Loucy (cell line): Measurements from ENCODE around the gene CDHR5.

Source experiments
- H2AFZ ChIP-seq: fragments of 200-600 bp; sonication (generic); 2 replicates; pipeline ENCODE4 v1.6.0; 2016; ENCODE audit warnings: antibody characterized with exemption, mild to moderate bottlenecking, low read length, moderate library complexity
- H3F3A ChIP-seq: fragments of 200-600 bp; 2 replicates; pipeline ENCODE4 v1.6.0; 2016; ENCODE audit warnings: antibody characterized with exemption, low read depth, mild to moderate bottlenecking
- H3K27me3 ChIP-seq: fragments of 200-600 bp; sonication (generic); 2 replicates; pipeline ENCODE4 v1.6.1; 2014; ENCODE audit warnings: low read length, mild to moderate bottlenecking; ENCODE audit not compliant: insufficient read depth, poor library complexity, severe bottlenecking
- H3K36me3 ChIP-seq: fragments of 200-600 bp; sonication (generic); 2 replicates; pipeline ENCODE4 v1.6.1; 2016; ENCODE audit warnings: low read length; ENCODE audit not compliant: insufficient read depth
- H3K4me1 ChIP-seq: fragments of 200-600 bp; sonication (generic); 2 replicates; pipeline ENCODE4 v1.5.1; 2014; ENCODE audit warnings: low read length, mild to moderate bottlenecking; ENCODE audit not compliant: insufficient read depth, poor library complexity, severe bottlenecking
- H3K4me2 ChIP-seq: fragments of 200-600 bp; sonication (generic); 2 replicates; pipeline ENCODE4 v1.6.0; 2014; ENCODE audit warnings: antibody characterized with exemption, low read length, low read depth, mild to moderate bottlenecking; ENCODE audit not compliant: poor library complexity, severe bottlenecking
- H3K4me3 ChIP-seq: fragments of 200-600 bp; sonication (generic); 2 replicates; pipeline ENCODE4 v1.5.1; 2014; ENCODE audit warnings: low read length, mild to moderate bottlenecking, mixed read lengths; ENCODE audit not compliant: poor library complexity, severe bottlenecking
- H3K79me2 ChIP-seq: fragments of 200-600 bp; sonication (generic); 2 replicates; pipeline ENCODE4 v1.6.1; 2014; ENCODE audit warnings: low read length; ENCODE audit not compliant: insufficient read depth
- H3K9ac ChIP-seq: fragments of 200-600 bp; sonication (generic); 2 replicates; pipeline ENCODE4 v1.6.0; 2014; ENCODE audit warnings: mild to moderate bottlenecking, low read depth, low read length, moderate library complexity; ENCODE audit not compliant: poor library complexity, severe bottlenecking
- H3K9me2 ChIP-seq: fragments of 200-600 bp; sonication (generic); replicated peaks from 2 replicates; pipeline ENCODE4 v1.6.1; 2016; ENCODE audit warnings: low read depth, low read length, mixed read lengths
- H3K9me3 ChIP-seq: fragments of 200-600 bp; sonication (generic); 2 replicates; pipeline ENCODE4 v1.6.1; 2014; ENCODE audit warnings: mild to moderate bottlenecking, antibody characterized with exemption, low read length, low read depth; ENCODE audit not compliant: insufficient read depth
- H4K20me1 ChIP-seq: fragments of 200-600 bp; sonication (generic); 2 replicates; pipeline ENCODE4 v1.6.0; 2014; ENCODE audit warnings: antibody characterized with exemption, low read length, mild to moderate bottlenecking; ENCODE audit not compliant: insufficient read depth, poor library complexity, severe bottlenecking
- EZH2phosphoT487 ChIP-seq: fragments of 200-600 bp; IDR thresholded peaks from 2 replicates; pipeline ENCODE4 v1.6.1; 2018; ENCODE audit warnings: antibody characterized with exemption, mild to moderate bottlenecking, moderate library complexity, borderline replicate concordance
- TF ChIP-seq, protein P1 (sequence below): fragments of 200-600 bp; sonication (generic); conservative IDR thresholded peaks from 2 replicates; pipeline ENCODE4 v1.5.1; 2014; ENCODE audit warnings: mild to moderate bottlenecking, antibody characterized with exemption, low read length

The CDHR5 gene

DNA sequence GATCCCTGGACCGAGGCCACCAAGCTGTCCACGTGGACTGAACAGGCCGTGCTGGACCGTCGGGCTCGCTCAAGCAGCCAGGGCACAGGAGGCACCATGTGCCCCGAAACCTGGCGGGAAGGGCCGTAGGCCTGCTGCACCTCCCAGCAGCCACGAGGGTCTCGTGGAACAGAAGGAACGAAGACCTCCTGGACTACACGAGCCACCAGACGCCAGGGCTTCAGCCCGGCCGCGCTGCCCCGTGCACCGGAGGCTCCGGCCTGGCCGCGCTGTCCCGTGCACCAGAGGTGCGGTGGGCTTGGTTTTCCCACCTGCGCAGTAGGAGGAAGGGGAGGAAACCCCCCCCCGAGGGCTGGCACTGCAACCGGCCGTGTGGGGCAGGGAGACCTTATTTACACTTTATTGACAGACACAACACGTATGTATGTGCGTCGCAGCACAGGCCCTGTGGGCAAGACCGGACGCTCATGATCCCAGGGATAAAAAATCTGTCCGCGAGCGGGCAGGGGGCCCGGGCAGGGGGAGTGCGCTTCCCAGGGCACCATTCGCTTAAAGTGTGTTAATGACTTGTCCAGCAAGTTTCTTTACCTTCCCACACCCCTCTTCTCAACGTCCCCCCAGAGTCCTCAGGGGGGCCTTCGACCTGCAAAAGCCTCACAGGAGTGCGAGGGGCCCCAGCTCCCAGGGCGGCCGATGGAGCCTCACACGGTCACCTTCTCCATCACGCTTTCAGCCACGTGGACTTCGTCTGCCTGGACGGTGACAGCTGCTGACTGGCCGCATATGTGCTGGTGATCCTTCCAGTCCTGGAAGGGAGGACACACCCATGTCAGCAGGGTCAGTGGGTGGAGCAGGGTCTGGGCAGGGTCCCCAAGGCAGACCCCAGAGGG, 19.3 kb upstream of the CDHR5 start:
- H3K9me2 ChIP-seq: no peaks in the 10 kb centered on the region
- H3F3A ChIP-seq: no peaks in the 10 kb centered on the region
- H3K9me3 ChIP-seq: no peaks in the 10 kb centered on the region
- H2AFZ ChIP-seq: no peak overlapping the region
- H3K9ac ChIP-seq: no peak overlapping the region
- H3K27me3 ChIP-seq: no peaks in the 10 kb centered on the region
- no peak for TF ChIP-seq EZH2phosphoT487
- TF ChIP-seq, protein P1, sequence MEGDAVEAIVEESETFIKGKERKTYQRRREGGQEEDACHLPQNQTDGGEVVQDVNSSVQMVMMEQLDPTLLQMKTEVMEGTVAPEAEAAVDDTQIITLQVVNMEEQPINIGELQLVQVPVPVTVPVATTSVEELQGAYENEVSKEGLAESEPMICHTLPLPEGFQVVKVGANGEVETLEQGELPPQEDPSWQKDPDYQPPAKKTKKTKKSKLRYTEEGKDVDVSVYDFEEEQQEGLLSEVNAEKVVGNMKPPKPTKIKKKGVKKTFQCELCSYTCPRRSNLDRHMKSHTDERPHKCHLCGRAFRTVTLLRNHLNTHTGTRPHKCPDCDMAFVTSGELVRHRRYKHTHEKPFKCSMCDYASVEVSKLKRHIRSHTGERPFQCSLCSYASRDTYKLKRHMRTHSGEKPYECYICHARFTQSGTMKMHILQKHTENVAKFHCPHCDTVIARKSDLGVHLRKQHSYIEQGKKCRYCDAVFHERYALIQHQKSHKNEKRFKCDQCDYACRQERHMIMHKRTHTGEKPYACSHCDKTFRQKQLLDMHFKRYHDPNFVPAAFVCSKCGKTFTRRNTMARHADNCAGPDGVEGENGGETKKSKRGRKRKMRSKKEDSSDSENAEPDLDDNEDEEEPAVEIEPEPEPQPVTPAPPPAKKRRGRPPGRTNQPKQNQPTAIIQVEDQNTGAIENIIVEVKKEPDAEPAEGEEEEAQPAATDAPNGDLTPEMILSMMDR: no peak
- no peaks in the 10 kb centered on the region for H3K4me1 ChIP-seq
- H3K79me2 ChIP-seq: no peaks in the 10 kb centered on the region
- no peak overlapping the region for H3K4me3 ChIP-seq
- no peaks in the 10 kb centered on the region for H4K20me1 ChIP-seq
- peaks cover 6% of the 10 kb centered on the region; the same call in 1 of the 2 replicates for H3K36me3 ChIP-seq
- H3K4me2 ChIP-seq: no peak overlapping the region

DNA sequence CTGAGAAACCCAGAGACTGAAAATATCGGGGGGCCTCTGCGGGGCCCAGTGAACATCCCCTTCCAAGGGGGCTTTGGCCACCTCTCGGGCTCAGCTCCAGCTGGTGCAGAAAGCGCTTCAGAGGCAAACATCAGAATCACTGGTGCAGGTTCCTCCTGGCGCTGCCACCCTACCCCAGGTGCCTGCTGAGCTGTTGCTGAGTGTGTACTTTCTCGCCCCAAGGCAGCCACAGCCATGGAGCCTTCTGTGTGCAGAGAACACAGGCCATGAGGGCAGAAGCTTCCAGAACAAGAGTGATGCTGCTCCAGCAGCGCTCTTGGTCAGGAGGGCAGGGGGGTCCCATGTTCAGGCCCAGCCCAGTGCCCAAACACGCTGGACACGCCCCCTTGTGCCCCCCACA, 18.6 kb upstream of the CDHR5 start:
- Histone ChIP-seq H3K36me3 (peaks cover 6% of the 10 kb centered on the region; the same call in 1 of the 2 replicates), H3K9ac (no peak overlapping the region), H3K9me3 (no peaks in the 10 kb centered on the region), H3K9me2 (no peaks in the 10 kb centered on the region), H3K4me2 (no peak overlapping the region), H3K4me3 (no peak overlapping the region), H3K4me1 (no peaks in the 10 kb centered on the region), H3K27me3 (no peaks in the 10 kb centered on the region), H4K20me1 (no peaks in the 10 kb centered on the region), H3K79me2 (no peaks in the 10 kb centered on the region), H2AFZ (no peak overlapping the region), H3F3A (no peaks in the 10 kb centered on the region)
- no peak for TF ChIP-seq EZH2phosphoT487
- TF ChIP-seq, protein P1: no peak

DNA sequence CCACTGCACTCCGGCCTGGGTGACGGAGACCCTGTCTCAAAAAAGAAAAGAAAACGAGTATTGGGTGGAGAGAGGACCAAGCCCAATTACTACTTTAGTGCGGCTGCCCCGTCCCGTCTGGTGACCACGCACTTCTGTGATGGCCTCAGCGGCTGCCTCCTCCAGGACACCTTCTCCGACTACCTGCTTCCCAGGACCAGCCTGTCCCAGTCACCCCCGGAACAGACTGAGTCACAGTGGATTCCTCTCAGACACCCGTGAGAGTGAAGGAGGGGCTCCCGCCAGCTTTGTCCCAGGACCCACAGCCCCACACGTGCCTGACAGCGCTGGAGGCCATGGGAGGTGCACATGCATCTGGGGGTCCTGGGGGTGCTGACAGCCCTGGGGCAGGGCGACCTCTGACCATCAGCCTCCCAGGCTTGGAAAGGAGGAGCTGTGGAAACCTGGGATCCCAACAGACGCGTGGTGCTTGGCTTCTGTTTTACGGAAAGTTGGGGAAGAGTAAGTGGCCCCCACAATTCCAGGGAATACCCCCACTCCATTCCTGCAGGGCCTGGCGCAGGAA, 17.1 kb upstream of the CDHR5 start:
- Histone ChIP-seq H3K9ac (no peak overlapping the region), H3K4me1 (no peaks in the 10 kb centered on the region), H4K20me1 (no peaks in the 10 kb centered on the region), H3K79me2 (no peaks in the 10 kb centered on the region), H3K27me3 (no peaks in the 10 kb centered on the region), H3F3A (no peaks in the 10 kb centered on the region), H2AFZ (no peak overlapping the region), H3K36me3 (peaks cover 6% of the 10 kb centered on the region; the same call in 1 of the 2 replicates), H3K9me2 (no peaks in the 10 kb centered on the region), H3K4me2 (no peak overlapping the region), H3K9me3 (no peaks in the 10 kb centered on the region), H3K4me3 (no peak overlapping the region)
- TF ChIP-seq, protein P1: no peak
- TF ChIP-seq EZH2phosphoT487: no peak
